Breast epithelium (tissue), 4 donors: ENCODE results near the gene FNDC3A. TPM values are rescaled to one million over a fixed set of nuclear protein-coding genes. Genes with fewer than 3 reads are reported as not detected.

Source experiments
- DNase-seq, 2 donors: peaks; one replicate each; pipeline ENCODE4 v3.0.0-alpha.2; 2019; ENCODE audit warnings: low spot score in 2 of 2
- H3K27ac ChIP-seq, 2 donors: fragments of 200-600 bp; sonication (generic) in 1 of 2; one replicate each; pipeline ENCODE4 v1.5.1; 2016 to 2019; ENCODE audit warnings: mild to moderate bottlenecking in 1 of 2
- H3K27me3 ChIP-seq, 2 donors: fragments of 200-600 bp; sonication (generic) in 1 of 2; one replicate each; pipeline versions ENCODE4 v1.5.1 to v1.6.0; 2017 to 2019; ENCODE audit warnings: control low read depth in 1 of 2, mild to moderate bottlenecking in 1 of 2
- H3K36me3 ChIP-seq: fragments of 200-600 bp; one replicate; pipeline ENCODE4 v1.5.1; 2019
- H3K4me1 ChIP-seq, 2 donors: fragments of 200-600 bp; sonication (generic); one replicate each; pipeline ENCODE4 v1.5.1; 2016 to 2019; ENCODE audit warnings: control low read depth in 1 of 2
- H3K4me3 ChIP-seq, 3 donors: fragments of 200-600 bp; sonication (generic); 1 replicate in 2 of 3; 2 replicates in 1 of 3; pipeline ENCODE4 v1.5.1; 2016 to 2019; ENCODE audit warnings: mild to moderate bottlenecking in 3 of 3, moderate library complexity in 2 of 3
- H3K9me3 ChIP-seq, 2 donors: fragments of 200-600 bp; sonication (generic) in 1 of 2; one replicate each; pipeline ENCODE4 v1.5.1; 2016 to 2019; ENCODE audit warnings: control low read depth in 1 of 2
- POLR2A ChIP-seq: fragments of 450-650 bp; IDR thresholded peaks from one replicate; pipeline ENCODE4 v1.6.1; 2016; ENCODE audit warnings: antibody characterized with exemption, mild to moderate bottlenecking, moderate library complexity
- POLR2AphosphoS5 ChIP-seq, 3 donors: sonication (generic); formaldehyde crosslinking; IDR thresholded peaks; one replicate each; pipeline ENCODE4 v1.6.1; 2017; ENCODE audit warnings: antibody characterized with exemption in 3 of 3
- intact Hi-C: fragments of 100-400 bp; cut with DNase I; formaldehyde crosslinking; loops from one replicate; pipeline ENCODE4 v1.15.1; 2023; ENCODE audit warnings: low total_unique reads
- total RNA-seq, 3 donors: library from RNA; depleted of rRNA; stranded (reverse); fragments of >200 nt; gene quantifications; one replicate each; pipeline ENCODE4 v1.1.0, GENCODE V29; 2016
- TF ChIP-seq, protein P1 (sequence below), 3 donors: fragments of 450-650 bp; IDR thresholded peaks; one replicate each; pipeline ENCODE4 v1.5.1; 2016 to 2017; ENCODE audit warnings: antibody characterized with exemption in 3 of 3, mild to moderate bottlenecking in 3 of 3, moderate library complexity in 3 of 3

FNDC3A gene
- total RNA-seq, 3 donors from 2014 or later, result 45.3 to 85.8 (median 57.7) TPM

GRCh38 chr13:49021953-49022352 lies 46.2 kb downstream of the FNDC3A start:
- intact Hi-C loops, result no loop called here
- H3K4me3 ChIP-seq, result no peak overlapping the region
- H3K9me3 ChIP-seq, result no peaks in the 10 kb centered on the region
- no peaks in the 10 kb centered on the region for H3K27me3 ChIP-seq
- H3K27ac ChIP-seq, result no peak overlapping the region
- no peaks in the 10 kb centered on the region for H3K4me1 ChIP-seq
- no peak for TF ChIP-seq POLR2A
- TF ChIP-seq, protein P1, sequence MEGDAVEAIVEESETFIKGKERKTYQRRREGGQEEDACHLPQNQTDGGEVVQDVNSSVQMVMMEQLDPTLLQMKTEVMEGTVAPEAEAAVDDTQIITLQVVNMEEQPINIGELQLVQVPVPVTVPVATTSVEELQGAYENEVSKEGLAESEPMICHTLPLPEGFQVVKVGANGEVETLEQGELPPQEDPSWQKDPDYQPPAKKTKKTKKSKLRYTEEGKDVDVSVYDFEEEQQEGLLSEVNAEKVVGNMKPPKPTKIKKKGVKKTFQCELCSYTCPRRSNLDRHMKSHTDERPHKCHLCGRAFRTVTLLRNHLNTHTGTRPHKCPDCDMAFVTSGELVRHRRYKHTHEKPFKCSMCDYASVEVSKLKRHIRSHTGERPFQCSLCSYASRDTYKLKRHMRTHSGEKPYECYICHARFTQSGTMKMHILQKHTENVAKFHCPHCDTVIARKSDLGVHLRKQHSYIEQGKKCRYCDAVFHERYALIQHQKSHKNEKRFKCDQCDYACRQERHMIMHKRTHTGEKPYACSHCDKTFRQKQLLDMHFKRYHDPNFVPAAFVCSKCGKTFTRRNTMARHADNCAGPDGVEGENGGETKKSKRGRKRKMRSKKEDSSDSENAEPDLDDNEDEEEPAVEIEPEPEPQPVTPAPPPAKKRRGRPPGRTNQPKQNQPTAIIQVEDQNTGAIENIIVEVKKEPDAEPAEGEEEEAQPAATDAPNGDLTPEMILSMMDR (IDR thresholded peaks at IDR 0.05), result no peak
- TF ChIP-seq POLR2AphosphoS5 (IDR thresholded peaks at IDR 0.05), result no peak
- no peaks in the 10 kb centered on the region for H3K36me3 ChIP-seq
- no peak for DNase-seq

DNA sequence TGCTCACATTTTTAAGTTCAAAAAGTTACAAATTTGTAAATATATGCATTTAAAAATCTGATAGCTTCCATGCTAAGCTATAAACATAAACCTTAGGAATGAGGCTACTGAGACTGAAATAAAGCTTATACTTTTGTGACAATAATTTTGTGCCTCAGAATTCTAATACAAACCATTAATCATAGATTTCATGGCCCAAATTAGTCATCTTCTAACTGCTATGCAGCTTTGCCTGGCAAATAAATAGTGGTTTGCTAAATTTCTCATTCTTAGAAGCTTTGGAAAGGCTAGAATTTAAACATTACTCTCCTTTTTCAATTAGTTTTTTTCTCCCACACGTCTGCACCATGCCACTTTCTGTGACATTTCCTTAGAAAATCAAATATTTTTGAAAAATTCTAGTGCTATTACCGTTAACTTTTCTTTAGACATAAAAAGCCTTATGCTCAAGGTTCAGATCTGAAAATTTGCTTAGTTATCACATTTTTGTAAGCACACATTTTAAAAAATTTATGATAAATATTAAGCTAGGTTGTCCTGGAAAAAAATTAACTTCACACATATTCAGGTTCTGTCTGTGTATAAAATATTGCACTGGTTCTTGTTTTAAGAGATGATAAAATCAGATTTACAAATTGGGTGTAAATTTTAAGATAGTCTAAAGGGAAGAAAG lies 46.9 kb downstream of the FNDC3A start:
- H3K27me3 ChIP-seq, result no peaks in the 10 kb centered on the region
- no peaks in the 10 kb centered on the region for H3K9me3 ChIP-seq
- H3K4me1 ChIP-seq, result no peaks in the 10 kb centered on the region
- no peak for DNase-seq
- H3K27ac ChIP-seq, result no peak overlapping the region
- no peaks in the 10 kb centered on the region for H3K36me3 ChIP-seq
- intact Hi-C loops, result no loop called here
- H3K4me3 ChIP-seq, result no peak overlapping the region
- TF ChIP-seq, protein P1 (IDR thresholded peaks at IDR 0.05), result no peak
- TF ChIP-seq POLR2AphosphoS5 (IDR thresholded peaks at IDR 0.05) (no peak), POLR2A (no peak)

GRCh38 chr13:49023431-49023830 lies 47.7 kb downstream of the FNDC3A start:
- no peak for DNase-seq
- H3K4me3 ChIP-seq, result no peak overlapping the region
- TF ChIP-seq, protein P1 (IDR thresholded peaks at IDR 0.05), result no peak
- no peaks in the 10 kb centered on the region for H3K27me3 ChIP-seq
- no peak overlapping the region for H3K27ac ChIP-seq
- H3K9me3 ChIP-seq, result no peaks in the 10 kb centered on the region
- no peaks in the 10 kb centered on the region for H3K36me3 ChIP-seq
- H3K4me1 ChIP-seq, result no peaks in the 10 kb centered on the region
- intact Hi-C loops, result no loop called here

GRCh38 chr13:49026851-49027250 lies 51.1 kb downstream of the FNDC3A start:
- H3K9me3 ChIP-seq, result no peaks in the 10 kb centered on the region
- TF ChIP-seq, protein P1 (IDR thresholded peaks at IDR 0.05), result no peak
- TF ChIP-seq POLR2AphosphoS5 (IDR thresholded peaks at IDR 0.05) (no peak), POLR2A (no peak)
- no peaks in the 10 kb centered on the region for H3K4me1 ChIP-seq
- no peak for DNase-seq
- intact Hi-C loops, result no loop called here
- no peak overlapping the region for H3K4me3 ChIP-seq
- H3K27ac ChIP-seq, result no peak overlapping the region
- H3K36me3 ChIP-seq, result no peaks in the 10 kb centered on the region
- H3K27me3 ChIP-seq, result no peaks in the 10 kb centered on the region

GRCh38 chr13:49029570-49029969 lies 53.9 kb downstream of the FNDC3A start:
- intact Hi-C loops, result no loop called here
- TF ChIP-seq POLR2AphosphoS5 (IDR thresholded peaks at IDR 0.05), result no peak
- TF ChIP-seq, protein P1 (IDR thresholded peaks at IDR 0.05), result no peak
- TF ChIP-seq POLR2A, result no peak
- no peak for DNase-seq

More at GRCh38 chr13:49029570-49029969, 53.9 kb downstream of the FNDC3A start:
- Histone ChIP-seq H3K9me3 (no peaks in the 10 kb centered on the region), H3K27me3 (no peaks in the 10 kb centered on the region), H3K27ac (no peak overlapping the region), H3K4me1 (no peaks in the 10 kb centered on the region), H3K4me3 (no peak overlapping the region), H3K36me3 (no peaks in the 10 kb centered on the region)
